ENCODE measurements around the gene NODAL. TPM values are rescaled to one million over a fixed set of nuclear protein-coding genes. Genes with fewer than 3 reads are reported as not detected.

Gene NODAL
- total RNA-seq, 1 experiment from 2014 or later: 0.30 TPM

DNA sequence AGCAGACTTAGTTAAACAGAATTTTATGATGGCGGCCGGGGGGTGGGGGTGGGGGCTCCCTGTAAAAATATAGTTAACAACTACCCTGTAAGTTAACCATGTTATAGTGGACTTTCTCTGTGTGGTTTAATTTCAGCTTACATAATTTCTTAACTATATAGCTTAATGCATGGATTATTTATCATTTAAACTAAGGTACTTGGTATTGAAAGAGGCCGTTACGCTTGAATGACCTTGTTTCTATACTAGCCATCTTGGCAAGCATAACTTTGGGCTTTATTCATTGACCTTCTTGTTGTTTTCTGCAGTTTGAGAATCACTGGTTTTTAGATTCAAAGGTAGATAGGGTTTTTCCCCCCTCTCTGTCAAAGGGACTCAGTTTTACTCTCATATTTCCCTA lies 29.1 kb downstream of the NODAL start:
- Histone ChIP-seq H4K20me1 (ENCODE audit: insufficient read depth) (peaks cover 3% of the 10 kb centered on the region; the same call in 1 of the 2 replicates), H3K9me3 (ENCODE audit: control insufficient read depth in 1 of 2, insufficient read depth in 1 of 2, low read depth in 1 of 2, low read length in 2 of 2) (no peaks in the 10 kb centered on the region), H3K9ac (ENCODE audit: low read length) (no peak overlapping the region), H3K9me2 (ENCODE audit: insufficient read depth) (no peaks in the 10 kb centered on the region), H3K4me1 (ENCODE audit: control insufficient read depth in 1 of 2, insufficient read depth in 2 of 2, low read length in 2 of 2) (0 out of 4 replicates have a peak, but pooled peaks cover 0 to under 1% of the 10 kb centered on the region in 2 experiments), H3K27me3 (ENCODE audit: insufficient read depth, low read length) (no peaks in the 10 kb centered on the region), H3K4me3 (replicated peaks in 1 of 2; ENCODE audit: low read depth in 1 of 2, low read length in 2 of 2) (no peak overlapping the region), H3K4me2 (ENCODE audit: low read length) (no peak overlapping the region), H3K36me3 (ENCODE audit: control insufficient read depth in 1 of 2, insufficient read depth in 2 of 2, low read length in 2 of 2) (peaks cover 0 to 2% of the 10 kb centered on the region in 2 experiments; a peak in 1 of 4 replicates), H2AFZ (ENCODE audit: low read depth, low read length, poor library complexity, severe bottlenecking) (no peak overlapping the region), H3K79me2 (ENCODE audit: insufficient read depth, low read length) (peaks cover 77% of the 10 kb centered on the region), H3K27ac (ENCODE audit: low read depth, low read length) (no peak overlapping the region)
- intact Hi-C loops (cut with micrococcal nuclease): no loop called here
- RAD21 ChIA-PET (ENCODE audit: low non-redundant PET in 1 of 2, low total read pairs in 2 of 2, uncharacterized antibody in 2 of 2, unreplicated experiment in 2 of 2): no interaction called here
- BruUV-seq (replicated peaks): no TSS peak
- TF ChIP-seq, protein P1, sequence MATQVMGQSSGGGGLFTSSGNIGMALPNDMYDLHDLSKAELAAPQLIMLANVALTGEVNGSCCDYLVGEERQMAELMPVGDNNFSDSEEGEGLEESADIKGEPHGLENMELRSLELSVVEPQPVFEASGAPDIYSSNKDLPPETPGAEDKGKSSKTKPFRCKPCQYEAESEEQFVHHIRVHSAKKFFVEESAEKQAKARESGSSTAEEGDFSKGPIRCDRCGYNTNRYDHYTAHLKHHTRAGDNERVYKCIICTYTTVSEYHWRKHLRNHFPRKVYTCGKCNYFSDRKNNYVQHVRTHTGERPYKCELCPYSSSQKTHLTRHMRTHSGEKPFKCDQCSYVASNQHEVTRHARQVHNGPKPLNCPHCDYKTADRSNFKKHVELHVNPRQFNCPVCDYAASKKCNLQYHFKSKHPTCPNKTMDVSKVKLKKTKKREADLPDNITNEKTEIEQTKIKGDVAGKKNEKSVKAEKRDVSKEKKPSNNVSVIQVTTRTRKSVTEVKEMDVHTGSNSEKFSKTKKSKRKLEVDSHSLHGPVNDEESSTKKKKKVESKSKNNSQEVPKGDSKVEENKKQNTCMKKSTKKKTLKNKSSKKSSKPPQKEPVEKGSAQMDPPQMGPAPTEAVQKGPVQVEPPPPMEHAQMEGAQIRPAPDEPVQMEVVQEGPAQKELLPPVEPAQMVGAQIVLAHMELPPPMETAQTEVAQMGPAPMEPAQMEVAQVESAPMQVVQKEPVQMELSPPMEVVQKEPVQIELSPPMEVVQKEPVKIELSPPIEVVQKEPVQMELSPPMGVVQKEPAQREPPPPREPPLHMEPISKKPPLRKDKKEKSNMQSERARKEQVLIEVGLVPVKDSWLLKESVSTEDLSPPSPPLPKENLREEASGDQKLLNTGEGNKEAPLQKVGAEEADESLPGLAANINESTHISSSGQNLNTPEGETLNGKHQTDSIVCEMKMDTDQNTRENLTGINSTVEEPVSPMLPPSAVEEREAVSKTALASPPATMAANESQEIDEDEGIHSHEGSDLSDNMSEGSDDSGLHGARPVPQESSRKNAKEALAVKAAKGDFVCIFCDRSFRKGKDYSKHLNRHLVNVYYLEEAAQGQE (IDR thresholded peaks at IDR 0.05; ENCODE audit: low read depth): no peak
- TF ChIP-seq EZH2 (IDR thresholded peaks at IDR 0.05): no peak
- TF ChIP-seq EGR1 (IDR thresholded peaks at IDR 0.05; ENCODE audit: low read depth): no peak
- no peak for TF ChIP-seq FOSL1 (IDR thresholded peaks at IDR 0.05; ENCODE audit: low read depth)
- TF ChIP-seq CEBPB (IDR thresholded peaks at IDR 0.05; ENCODE audit: low read depth): no peak
- TF ChIP-seq, protein P2, sequence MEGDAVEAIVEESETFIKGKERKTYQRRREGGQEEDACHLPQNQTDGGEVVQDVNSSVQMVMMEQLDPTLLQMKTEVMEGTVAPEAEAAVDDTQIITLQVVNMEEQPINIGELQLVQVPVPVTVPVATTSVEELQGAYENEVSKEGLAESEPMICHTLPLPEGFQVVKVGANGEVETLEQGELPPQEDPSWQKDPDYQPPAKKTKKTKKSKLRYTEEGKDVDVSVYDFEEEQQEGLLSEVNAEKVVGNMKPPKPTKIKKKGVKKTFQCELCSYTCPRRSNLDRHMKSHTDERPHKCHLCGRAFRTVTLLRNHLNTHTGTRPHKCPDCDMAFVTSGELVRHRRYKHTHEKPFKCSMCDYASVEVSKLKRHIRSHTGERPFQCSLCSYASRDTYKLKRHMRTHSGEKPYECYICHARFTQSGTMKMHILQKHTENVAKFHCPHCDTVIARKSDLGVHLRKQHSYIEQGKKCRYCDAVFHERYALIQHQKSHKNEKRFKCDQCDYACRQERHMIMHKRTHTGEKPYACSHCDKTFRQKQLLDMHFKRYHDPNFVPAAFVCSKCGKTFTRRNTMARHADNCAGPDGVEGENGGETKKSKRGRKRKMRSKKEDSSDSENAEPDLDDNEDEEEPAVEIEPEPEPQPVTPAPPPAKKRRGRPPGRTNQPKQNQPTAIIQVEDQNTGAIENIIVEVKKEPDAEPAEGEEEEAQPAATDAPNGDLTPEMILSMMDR (IDR thresholded peaks at IDR 0.05 in 2 of 3, conservative IDR thresholded peaks at IDR 0.05 in 1 of 3; ENCODE audit: borderline replicate concordance in 1 of 3, insufficient read depth in 1 of 3, low read depth in 2 of 3, low read length in 2 of 3): no peak
- TF ChIP-seq SP1 (IDR thresholded peaks at IDR 0.05; ENCODE audit: low read depth): no peak
- CTCF ChIA-PET: no interaction called here
- DNase-seq (ENCODE audit: low read depth, low spot score) (no peak), ATAC-seq (no peak)
- POLR2A ChIA-PET: interaction anchor here (1.2 kb wide), 1 partner anchor 8 kb away, joined by 4 read pairs; the partner anchor contains the start of gene EIF4EBP2

Data from HCT116 (cell line).